HEK293 (cell line): ENCODE data around the gene PIK3R4.

Experiments
- CTCF ChIA-PET: fragments of 350-600 bp; formaldehyde crosslinking; extraction: SDS; loops from one replicate; lab custom pipeline; 2021; ENCODE audit warnings: antibody characterized with exemption; lab: Yijun Ruan, JAX
- POLR2A ChIA-PET: fragments of 300-600 bp; formaldehyde crosslinking; extraction: SDS; loops from one replicate; lab custom pipeline; 2020; ENCODE audit warnings: antibody characterized with exemption, inconsistent platforms; lab: Yijun Ruan, JAX
- H3K27ac ChIP-seq: fragments of 200-500 bp; sonication (Bioruptor generic); 2 replicates; pipeline ENCODE4 v1.5.1; 2014; ENCODE audit warnings: low read depth, low read length, control low read depth, inconsistent platforms; ENCODE audit errors: extremely low read depth
- H3K36me3 ChIP-seq, 2 experiments: fragments of 200-500 bp in 1 of 2; sonication (Bioruptor generic) in 1 of 2; 1 replicate in 1 of 2; 2 replicates in 1 of 2; pipeline ENCODE4 v1.5.1; 2014 to 2017; ENCODE audit warnings: inconsistent platforms in 2 of 2, low read length in 2 of 2; ENCODE audit not compliant: control insufficient read depth in 2 of 2, insufficient read depth in 1 of 2
- H3K4me1 ChIP-seq: fragments of 200-500 bp; sonication (Bioruptor generic); 2 replicates; pipeline ENCODE4 v1.5.1; 2014; ENCODE audit warnings: mild to moderate bottlenecking, low read length, inconsistent platforms; ENCODE audit not compliant: control insufficient read depth, insufficient read depth
- H3K4me3 ChIP-seq: 2 replicates; pipeline ENCODE4 v1.5.1; 2011; ENCODE audit warnings: low read depth, mild to moderate bottlenecking, control low read depth, low read length, moderate library complexity
- H3K9me3 ChIP-seq: fragments of 200-500 bp; sonication (Bioruptor generic); 2 replicates; pipeline ENCODE4 v1.5.1; 2014; ENCODE audit warnings: low read depth, low read length, inconsistent platforms; ENCODE audit not compliant: control insufficient read depth, insufficient read depth
- MYNN ChIP-seq: fragments of 450-650 bp; formaldehyde crosslinking; IDR thresholded peaks from 2 replicates; pipeline ENCODE4 v1.5.1; 2016; ENCODE audit warnings: missing biosample characterization, missing genetic modification characterization, borderline replicate concordance
- SCRT2 ChIP-seq: fragments of 450-650 bp; formaldehyde crosslinking; IDR thresholded peaks from 2 replicates; pipeline ENCODE4 v1.5.1; 2016; ENCODE audit warnings: missing biosample characterization, missing genetic modification characterization
- ZBTB8A ChIP-seq: fragments of 450-650 bp; formaldehyde crosslinking; IDR thresholded peaks from 2 replicates; pipeline ENCODE4 v1.5.1; 2016; ENCODE audit warnings: missing biosample characterization, missing genetic modification characterization
- ZFP69B ChIP-seq: fragments of 450-650 bp; formaldehyde crosslinking; IDR thresholded peaks from 2 replicates; pipeline ENCODE4 v1.5.1; 2016; ENCODE audit warnings: missing biosample characterization, missing genetic modification characterization
- ZNF248 ChIP-seq: fragments of 450-650 bp; formaldehyde crosslinking; IDR thresholded peaks from 2 replicates; pipeline ENCODE4 v1.5.1; 2017; ENCODE audit warnings: missing biosample characterization, missing genetic modification characterization
- ZNF350 ChIP-seq: fragments of 450-650 bp; formaldehyde crosslinking; IDR thresholded peaks from 2 replicates; pipeline ENCODE4 v1.5.0; 2017; ENCODE audit warnings: missing biosample characterization, mild to moderate bottlenecking, missing genetic modification characterization
- ZNF48 ChIP-seq: fragments of 450-650 bp; formaldehyde crosslinking; IDR thresholded peaks from 2 replicates; pipeline ENCODE4 v1.5.1; 2016; ENCODE audit warnings: missing biosample characterization, missing genetic modification characterization
- ZNF549 ChIP-seq: fragments of 450-650 bp; IDR thresholded peaks from 2 replicates; pipeline ENCODE4 v1.5.1; 2018; ENCODE audit warnings: missing biosample characterization, missing genetic modification characterization, mild to moderate bottlenecking, inconsistent platforms, moderate library complexity
- ZNF664 ChIP-seq: fragments of 450-650 bp; formaldehyde crosslinking; IDR thresholded peaks from 2 replicates; pipeline ENCODE4 v1.5.1; 2016; ENCODE audit warnings: missing biosample characterization, missing genetic modification characterization
- ZNF776 ChIP-seq: fragments of 450-650 bp; formaldehyde crosslinking; IDR thresholded peaks from 2 replicates; pipeline ENCODE4 v1.5.0; 2017; ENCODE audit warnings: missing biosample characterization, missing genetic modification characterization, borderline replicate concordance
- TF ChIP-seq, protein P1 (sequence below): fragments of 450-650 bp; formaldehyde crosslinking; IDR thresholded peaks from 2 replicates; pipeline ENCODE4 v1.5.1; 2016; ENCODE audit warnings: missing biosample characterization, missing genetic modification characterization
- TF ChIP-seq, protein P2 (sequence below): fragments of 450-650 bp; formaldehyde crosslinking; IDR thresholded peaks from 2 replicates; pipeline ENCODE4 v1.5.1; 2016; ENCODE audit warnings: missing biosample characterization, missing genetic modification characterization
- TF ChIP-seq, protein P3 (sequence below): fragments of 450-650 bp; formaldehyde crosslinking; IDR thresholded peaks from 2 replicates; pipeline ENCODE4 v1.5.1; 2017; ENCODE audit warnings: missing biosample characterization, missing genetic modification characterization
- TF ChIP-seq, protein P4 (sequence below): fragments of 450-650 bp; formaldehyde crosslinking; IDR thresholded peaks from 2 replicates; pipeline ENCODE4 v1.5.1; 2016; ENCODE audit warnings: missing biosample characterization, missing genetic modification characterization

The PIK3R4 gene

DNA sequence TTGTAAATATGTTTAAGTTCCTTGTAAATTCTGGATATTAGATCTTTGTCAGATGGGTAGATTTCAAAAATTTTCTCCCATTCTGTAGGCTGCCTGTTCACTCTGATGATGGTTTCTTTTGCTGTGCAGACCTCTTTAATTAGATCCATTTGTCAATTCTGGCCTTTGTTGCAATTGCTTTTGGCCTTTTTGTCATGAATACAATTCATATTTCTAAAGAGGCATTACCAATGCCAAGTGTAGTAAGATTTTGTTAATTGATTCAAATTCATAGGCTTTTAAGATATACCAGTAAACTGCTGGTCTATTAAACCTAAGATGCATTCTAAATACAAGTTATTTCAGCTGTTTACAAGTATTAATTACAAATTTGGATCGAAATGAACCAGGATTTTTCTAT is 31.0 kb downstream of the PIK3R4 start (continued):
- TF ChIP-seq, protein P1, sequence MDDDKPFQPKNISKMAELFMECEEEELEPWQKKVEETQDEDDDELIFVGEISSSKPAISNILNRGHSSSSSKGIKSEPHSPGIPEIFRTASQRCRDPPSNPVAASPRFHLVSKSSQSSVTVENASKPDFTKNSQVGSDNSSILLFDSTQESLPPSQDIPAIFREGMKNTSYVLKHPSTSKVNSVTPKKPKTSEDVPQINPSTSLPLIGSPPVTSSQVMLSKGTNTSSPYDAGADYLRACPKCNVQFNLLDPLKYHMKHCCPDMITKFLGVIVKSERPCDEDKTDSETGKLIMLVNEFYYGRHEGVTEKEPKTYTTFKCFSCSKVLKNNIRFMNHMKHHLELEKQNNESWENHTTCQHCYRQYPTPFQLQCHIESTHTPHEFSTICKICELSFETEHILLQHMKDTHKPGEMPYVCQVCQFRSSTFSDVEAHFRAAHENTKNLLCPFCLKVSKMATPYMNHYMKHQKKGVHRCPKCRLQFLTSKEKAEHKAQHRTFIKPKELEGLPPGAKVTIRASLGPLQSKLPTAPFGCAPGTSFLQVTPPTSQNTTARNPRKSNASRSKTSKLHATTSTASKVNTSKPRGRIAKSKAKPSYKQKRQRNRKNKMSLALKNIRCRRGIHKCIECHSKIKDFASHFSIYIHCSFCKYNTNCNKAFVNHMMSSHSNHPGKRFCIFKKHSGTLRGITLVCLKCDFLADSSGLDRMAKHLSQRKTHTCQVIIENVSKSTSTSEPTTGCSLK (tag by site-specific recombination) = no peak

DNA sequence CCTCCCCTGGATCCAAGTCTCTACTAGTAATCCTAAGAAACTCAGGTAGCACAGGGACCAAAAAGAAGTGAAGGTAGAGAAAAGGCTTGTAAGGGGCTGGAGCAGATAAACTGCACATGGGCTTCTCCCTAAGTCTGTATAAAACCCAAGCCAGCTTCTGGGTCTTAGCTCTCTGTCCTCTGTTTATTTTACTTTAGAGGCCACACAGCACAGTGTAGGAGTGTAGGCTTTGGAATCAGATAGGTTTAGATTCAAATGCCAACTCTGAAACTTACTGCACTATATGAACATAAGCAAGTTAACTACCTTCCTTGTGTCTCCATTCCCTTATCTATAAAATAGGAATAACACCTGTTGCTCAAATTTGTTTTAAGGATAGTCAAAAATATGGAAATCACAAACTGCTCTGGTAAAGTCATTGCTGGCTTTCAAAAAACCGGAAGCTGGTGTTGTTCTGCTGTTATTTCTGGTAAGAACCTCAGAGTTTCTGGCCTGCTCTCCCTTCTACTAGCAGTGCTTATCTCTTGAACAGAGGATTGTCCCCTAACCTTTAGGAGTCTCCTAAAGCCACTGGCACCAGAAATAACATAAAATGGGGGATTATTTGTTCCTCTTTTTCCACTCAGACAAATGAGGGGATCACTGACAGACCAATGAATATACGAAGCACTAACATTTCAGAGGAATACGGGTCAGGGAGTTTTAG is 33.8 kb downstream of the PIK3R4 start:
- Histone ChIP-seq H3K36me3 (peaks cover 0 to 56% of the 10 kb centered on the region in 2 experiments; a peak in 2 of 3 replicates), H3K27ac (no peak overlapping the region), H3K4me1 (no peaks in the 10 kb centered on the region), H3K4me3 (no peak overlapping the region), H3K9me3 (no peaks in the 10 kb centered on the region)
- ChIA-PET CTCF (no interaction called here), POLR2A (no interaction called here)
- TF ChIP-seq, protein P2, sequence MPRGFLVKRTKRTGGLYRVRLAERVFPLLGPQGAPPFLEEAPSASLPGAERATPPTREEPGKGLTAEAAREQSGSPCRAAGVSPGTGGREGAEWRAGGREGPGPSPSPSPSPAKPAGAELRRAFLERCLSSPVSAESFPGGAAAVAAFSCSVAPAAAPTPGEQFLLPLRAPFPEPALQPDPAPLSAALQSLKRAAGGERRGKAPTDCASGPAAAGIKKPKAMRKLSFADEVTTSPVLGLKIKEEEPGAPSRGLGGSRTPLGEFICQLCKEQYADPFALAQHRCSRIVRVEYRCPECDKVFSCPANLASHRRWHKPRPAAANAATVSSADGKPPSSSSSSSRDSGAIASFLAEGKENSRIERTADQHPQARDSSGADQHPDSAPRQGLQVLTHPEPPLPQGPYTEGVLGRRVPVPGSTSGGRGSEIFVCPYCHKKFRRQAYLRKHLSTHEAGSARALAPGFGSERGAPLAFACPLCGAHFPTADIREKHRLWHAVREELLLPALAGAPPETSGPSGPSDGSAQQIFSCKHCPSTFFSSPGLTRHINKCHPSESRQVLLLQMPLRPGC (tag by site-specific recombination) = no peak
- TF ChIP-seq ZFP69B (tag by site-specific recombination) (no peak), SCRT2 (tag by site-specific recombination) (peak; percentile 49), ZNF48 (tag by site-specific recombination) (no peak), ZBTB8A (no peak), ZNF776 (no peak), ZNF549 (tag by site-specific recombination) (no peak)

DNA sequence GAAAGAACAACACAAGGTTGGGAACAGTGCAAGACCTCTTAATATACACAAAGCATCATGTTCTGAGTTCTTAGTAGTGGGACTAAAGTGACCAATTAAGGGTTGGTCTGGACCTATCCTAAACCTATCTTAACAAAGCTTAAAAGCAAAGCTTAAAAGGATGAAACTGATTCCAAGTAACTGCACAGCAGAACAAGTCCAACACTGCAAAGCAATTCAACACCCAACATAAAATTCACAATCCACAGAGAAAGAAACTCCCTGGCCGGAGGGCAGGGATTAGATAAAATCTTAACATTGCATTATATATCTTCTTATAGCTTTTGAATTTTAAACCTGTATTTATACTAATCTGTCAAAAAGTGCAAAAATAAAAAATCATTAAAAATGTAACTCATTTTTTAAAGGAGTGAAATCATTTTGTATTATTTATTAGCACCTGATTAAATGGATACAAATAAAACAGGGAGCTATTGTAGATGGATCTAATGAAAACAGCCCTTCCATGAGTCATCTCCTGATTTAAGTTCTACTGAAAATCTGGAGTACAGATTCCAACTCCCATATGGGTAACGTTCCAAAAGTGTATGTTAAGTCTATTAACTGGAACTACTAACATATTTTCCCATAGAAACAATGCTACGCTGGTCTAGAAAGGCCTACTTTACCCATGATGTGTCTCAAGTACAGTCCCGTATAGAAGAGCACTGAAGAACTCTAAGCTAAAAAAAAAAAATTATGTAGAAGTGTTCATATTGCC is 34.9 kb downstream of the PIK3R4 start:
- TF ChIP-seq ZNF350 (tag by site-specific recombination) (no peak), ZNF248 (tag by site-specific recombination) (no peak), MYNN (tag by site-specific recombination) (no peak), ZNF664 (tag by site-specific recombination) (no peak)
- TF ChIP-seq, protein P3, sequence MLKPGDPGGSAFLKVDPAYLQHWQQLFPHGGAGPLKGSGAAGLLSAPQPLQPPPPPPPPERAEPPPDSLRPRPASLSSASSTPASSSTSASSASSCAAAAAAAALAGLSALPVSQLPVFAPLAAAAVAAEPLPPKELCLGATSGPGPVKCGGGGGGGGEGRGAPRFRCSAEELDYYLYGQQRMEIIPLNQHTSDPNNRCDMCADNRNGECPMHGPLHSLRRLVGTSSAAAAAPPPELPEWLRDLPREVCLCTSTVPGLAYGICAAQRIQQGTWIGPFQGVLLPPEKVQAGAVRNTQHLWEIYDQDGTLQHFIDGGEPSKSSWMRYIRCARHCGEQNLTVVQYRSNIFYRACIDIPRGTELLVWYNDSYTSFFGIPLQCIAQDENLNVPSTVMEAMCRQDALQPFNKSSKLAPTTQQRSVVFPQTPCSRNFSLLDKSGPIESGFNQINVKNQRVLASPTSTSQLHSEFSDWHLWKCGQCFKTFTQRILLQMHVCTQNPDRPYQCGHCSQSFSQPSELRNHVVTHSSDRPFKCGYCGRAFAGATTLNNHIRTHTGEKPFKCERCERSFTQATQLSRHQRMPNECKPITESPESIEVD (tag by site-specific recombination) = no peak
- TF ChIP-seq, protein P4, sequence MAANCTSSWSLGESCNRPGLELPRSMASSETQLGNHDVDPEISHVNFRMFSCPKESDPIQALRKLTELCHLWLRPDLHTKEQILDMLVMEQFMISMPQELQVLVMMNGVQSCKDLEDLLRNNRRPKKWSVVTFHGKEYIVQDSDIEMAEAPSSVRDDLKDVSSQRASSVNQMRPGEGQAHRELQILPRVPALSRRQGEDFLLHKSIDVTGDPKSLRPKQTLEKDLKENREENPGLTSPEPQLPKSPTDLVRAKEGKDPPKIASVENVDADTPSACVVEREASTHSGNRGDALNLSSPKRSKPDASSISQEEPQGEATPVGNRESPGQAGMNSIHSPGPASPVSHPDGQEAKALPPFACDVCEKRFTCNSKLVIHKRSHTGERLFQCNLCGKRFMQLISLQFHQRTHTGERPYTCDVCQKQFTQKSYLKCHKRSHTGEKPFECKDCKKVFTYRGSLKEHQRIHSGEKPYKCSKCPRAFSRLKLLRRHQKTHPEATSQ (tag by site-specific recombination) = no peak
- Histone ChIP-seq H3K4me3 (no peak overlapping the region), H3K9me3 (no peaks in the 10 kb centered on the region), H3K4me1 (no peaks in the 10 kb centered on the region), H3K36me3 (peaks cover 0 to 63% of the 10 kb centered on the region in 2 experiments; a peak in 2 of 3 replicates), H3K27ac (no peak overlapping the region)
- ChIA-PET POLR2A (no interaction called here), CTCF (interaction anchor here (0.6 to 1.2 kb wide), 2 partner anchors 11 to 69 kb away, joined by 3 read pairs; no protein-coding TSS in a partner anchor)
